ENCODE data around the gene GRID2.
"Not testable (repeated sequence)": the region's sequence is repeated elsewhere in the genome, so short reads cannot be mapped to it uniquely, and the experiment has no call there.

The GRID2 gene

GRCh38 chr4:93649828-93650227, 1346.1 kb downstream of the GRID2 start:
- DNase-seq (ENCODE audit: low read depth in 2 of 3, low spot score in 1 of 3), result no peak

- no peak for DNase-seq (ENCODE audit: low read depth in 2 of 3, low spot score in 1 of 3)
These were observed 1350.4 kb downstream of the GRID2 start for GRCh38 chr4:93654211-93654610.

- no peak for DNase-seq (ENCODE audit: low read depth in 2 of 3, low spot score in 1 of 3)
These were observed 1353.8 kb downstream of the GRID2 start for GRCh38 chr4:93657527-93657926.

- DNase-seq (ENCODE audit: low read depth in 2 of 3, low spot score in 1 of 3), result no peak
These were observed 1354.7 kb downstream of the GRID2 start for GRCh38 chr4:93658443-93658842.

GRCh38 chr4:93659629-93660028, 1355.9 kb downstream of the GRID2 start:
- no peak for DNase-seq (ENCODE audit: low read depth in 2 of 3, low spot score in 1 of 3)

- no peak for DNase-seq (ENCODE audit: low read depth in 2 of 3, low spot score in 1 of 3)
These were observed 1356.3 kb downstream of the GRID2 start for GRCh38 chr4:93660036-93660435.

- no peak for DNase-seq (ENCODE audit: low read depth in 2 of 3, low spot score in 1 of 3)
These were observed 1366.7 kb downstream of the GRID2 start for GRCh38 chr4:93670434-93670833.

- DNase-seq (ENCODE audit: low read depth in 2 of 3, low spot score in 1 of 3), result no peak
These were observed 1367.3 kb downstream of the GRID2 start for GRCh38 chr4:93671093-93671492.

- DNase-seq (ENCODE audit: low read depth in 2 of 3, low spot score in 1 of 3), result not testable (repeated sequence)
These were observed 1373.2 kb downstream of the GRID2 start for GRCh38 chr4:93676937-93677336.

- no peak for DNase-seq (ENCODE audit: low read depth in 2 of 3, low spot score in 1 of 3)
These were observed 1380.8 kb downstream of the GRID2 start for GRCh38 chr4:93684571-93684970.

- DNase-seq (ENCODE audit: low read depth in 2 of 3, low spot score in 1 of 3), result no peak
These were observed 1383.5 kb downstream of the GRID2 start for GRCh38 chr4:93687304-93687703.

- no peak for DNase-seq (ENCODE audit: low read depth in 2 of 3, low spot score in 1 of 3)
These were observed 1385.2 kb downstream of the GRID2 start for GRCh38 chr4:93688978-93689377.

- no peak for DNase-seq (ENCODE audit: low read depth in 2 of 3, low spot score in 1 of 3)
These were observed 1389.4 kb downstream of the GRID2 start for GRCh38 chr4:93693141-93693540.

- no peak for DNase-seq (ENCODE audit: low read depth in 2 of 3, low spot score in 1 of 3)
These were observed 1394.9 kb downstream of the GRID2 start for GRCh38 chr4:93698686-93699085.

- no peak for DNase-seq (ENCODE audit: low read depth in 2 of 3, low spot score in 1 of 3)
These were observed 1396.8 kb downstream of the GRID2 start for GRCh38 chr4:93700571-93700970.

GRCh38 chr4:93710101-93710846, 1406.5 kb downstream of the GRID2 start:
- DNase-seq (ENCODE audit: low read depth in 2 of 3, low spot score in 1 of 3), result no peak

- no peak for DNase-seq (ENCODE audit: low read depth in 2 of 3, low spot score in 1 of 3)
These were observed 1407.2 kb downstream of the GRID2 start for GRCh38 chr4:93710847-93711430.

GRCh38 chr4:93718233-93718632, 1414.5 kb downstream of the GRID2 start:
- no peak for DNase-seq (ENCODE audit: low read depth in 2 of 3, low spot score in 1 of 3)

- DNase-seq (ENCODE audit: low read depth in 2 of 3, low spot score in 1 of 3), result no peak
These were observed 1415.8 kb downstream of the GRID2 start for GRCh38 chr4:93719552-93719951.

- DNase-seq (ENCODE audit: low read depth in 2 of 3, low spot score in 1 of 3), result no peak
These were observed 1418.7 kb downstream of the GRID2 start for GRCh38 chr4:93722446-93722845.

GRCh38 chr4:93730251-93730650, 1426.5 kb downstream of the GRID2 start:
- DNase-seq (ENCODE audit: low read depth in 2 of 3, low spot score in 1 of 3), result no peak

GRCh38 chr4:93730760-93731159, 1427.0 kb downstream of the GRID2 start:
- DNase-seq (ENCODE audit: low read depth in 2 of 3, low spot score in 1 of 3), result no peak

- DNase-seq (ENCODE audit: low read depth in 2 of 3, low spot score in 1 of 3), result no peak
These were observed 1427.7 kb downstream of the GRID2 start for GRCh38 chr4:93731456-93731855.
